ENCODE results near the gene PDGFD. TPM values are rescaled to one million over a fixed set of nuclear protein-coding genes. Genes with fewer than 3 reads are reported as not detected.

Gene PDGFD
- 10.0 and 20.2 TPM in 2 replicates for total RNA-seq

GRCh38 chr11:104164028-104164520 lies at the start of gene PDGFD:
TSS of gene PDGFD (minus strand) at chr11:104164147.
- peak; percentile 64 for DNase-seq (ENCODE audit: low read depth, low spot score)

GRCh38 chr11:104206936-104207335 lies 43.0 kb upstream of the PDGFD start:
- DNase-seq (ENCODE audit: low read depth, low spot score): no peak

GRCh38 chr11:104205838-104206237 lies 41.9 kb upstream of the PDGFD start:
- no peak for DNase-seq (ENCODE audit: low read depth, low spot score)

GRCh38 chr11:104200688-104201087 lies 36.7 kb upstream of the PDGFD start:
- DNase-seq (ENCODE audit: low read depth, low spot score): no peak

- no peak for DNase-seq (ENCODE audit: low read depth, low spot score)
Observed at GRCh38 chr11:104199053-104199452, 35.1 kb upstream of the PDGFD start.

GRCh38 chr11:104198576-104198975 lies 34.6 kb upstream of the PDGFD start:
- no peak for DNase-seq (ENCODE audit: low read depth, low spot score)

GRCh38 chr11:104191124-104191523 lies 27.2 kb upstream of the PDGFD start:
- no peak for DNase-seq (ENCODE audit: low read depth, low spot score)

GRCh38 chr11:104183593-104183992 lies 19.6 kb upstream of the PDGFD start:
- no peak for DNase-seq (ENCODE audit: low read depth, low spot score)

- DNase-seq (ENCODE audit: low read depth, low spot score): no peak
Observed at GRCh38 chr11:104175769-104176168, 11.8 kb upstream of the PDGFD start.

GRCh38 chr11:104169091-104169490 lies 5.1 kb upstream of the PDGFD start:
- no peak for DNase-seq (ENCODE audit: low read depth, low spot score)

- no peak for DNase-seq (ENCODE audit: low read depth, low spot score)
Observed at GRCh38 chr11:104165014-104165413, 1.1 kb upstream of the PDGFD start.

- no peak for DNase-seq (ENCODE audit: low read depth, low spot score)
Observed at GRCh38 chr11:104163100-104164027, 583 bp downstream of the PDGFD start.

GRCh38 chr11:104161751-104162450 lies 2.0 kb downstream of the PDGFD start:
- no peak for DNase-seq (ENCODE audit: low read depth, low spot score)

- DNase-seq (ENCODE audit: low read depth, low spot score): no peak
Observed at GRCh38 chr11:104159356-104159755, 4.6 kb downstream of the PDGFD start.

GRCh38 chr11:104155375-104155774 lies 8.6 kb downstream of the PDGFD start:
- no peak for DNase-seq (ENCODE audit: low read depth, low spot score)

- no peak for DNase-seq (ENCODE audit: low read depth, low spot score)
Observed at GRCh38 chr11:104154296-104154695, 9.7 kb downstream of the PDGFD start.

GRCh38 chr11:104152941-104153505 lies 10.9 kb downstream of the PDGFD start:
- no peak for DNase-seq (ENCODE audit: low read depth, low spot score)

GRCh38 chr11:104151404-104152204 lies 12.3 kb downstream of the PDGFD start:
- no peak for DNase-seq (ENCODE audit: low read depth, low spot score)

- DNase-seq (ENCODE audit: low read depth, low spot score): no peak
Observed at GRCh38 chr11:104148706-104149105, 15.2 kb downstream of the PDGFD start.

- DNase-seq (ENCODE audit: low read depth, low spot score): no peak
Observed at GRCh38 chr11:104148074-104148473, 15.9 kb downstream of the PDGFD start.

- no peak for DNase-seq (ENCODE audit: low read depth, low spot score)
Observed at GRCh38 chr11:104146943-104147342, 17.0 kb downstream of the PDGFD start.

Measured in pulmonary artery endothelial cell (primary cell).